GM21786 (cell line): Measurements from ENCODE around the gene FCN2.

Source experiments
- ATAC-seq: cut with Tn5 transposase; IDR thresholded peaks from one replicate; pipeline ENCODE4 v1.9.1; 2021; ENCODE audit not compliant: unreplicated experiment

Gene FCN2

DNA sequence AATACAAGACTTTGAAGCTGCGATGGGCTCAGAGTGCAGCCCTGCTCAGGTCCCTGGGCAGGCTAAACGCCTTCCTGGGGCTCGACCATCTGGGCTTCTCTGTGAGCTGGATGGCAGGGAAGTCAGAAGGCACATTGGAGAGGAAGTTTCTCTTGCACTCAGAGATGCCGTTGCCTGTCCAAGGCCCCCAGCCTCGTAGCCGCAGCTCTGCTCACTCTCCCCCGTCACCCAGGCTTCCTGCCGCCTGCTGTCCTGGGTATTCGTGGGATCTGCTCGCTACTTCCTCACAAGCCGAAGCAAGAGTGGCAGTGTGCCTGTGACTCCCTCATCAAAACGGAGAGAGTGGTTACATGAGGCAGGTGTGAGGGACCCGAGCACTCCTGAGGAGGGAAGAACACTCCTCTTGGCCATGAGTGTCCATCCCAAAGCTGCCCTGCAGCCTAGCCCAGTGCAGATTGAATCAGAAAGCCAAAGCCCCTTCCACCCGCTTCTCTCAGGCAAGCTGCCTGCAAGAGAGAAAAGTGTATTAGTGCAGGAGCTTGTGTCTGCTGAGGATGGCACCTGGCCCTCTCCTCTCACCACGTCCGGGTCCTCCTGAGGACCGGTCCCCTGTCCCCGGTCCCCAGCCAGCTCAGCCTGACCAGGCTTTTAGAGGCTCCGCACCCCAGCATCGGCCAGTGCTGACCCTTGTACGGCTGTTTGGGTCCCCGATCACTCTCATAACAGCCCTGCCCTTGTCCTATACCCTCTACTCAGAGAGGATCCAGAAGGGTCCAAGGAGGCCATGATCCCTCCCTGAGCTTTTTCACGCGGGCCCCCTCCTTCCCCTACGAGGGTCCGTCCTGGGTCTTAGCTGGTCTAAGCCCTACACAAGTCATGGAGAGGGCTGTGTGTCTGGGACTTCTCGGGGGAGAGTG, 7.3 kb downstream of the FCN2 start:
- no peak for ATAC-seq

DNA sequence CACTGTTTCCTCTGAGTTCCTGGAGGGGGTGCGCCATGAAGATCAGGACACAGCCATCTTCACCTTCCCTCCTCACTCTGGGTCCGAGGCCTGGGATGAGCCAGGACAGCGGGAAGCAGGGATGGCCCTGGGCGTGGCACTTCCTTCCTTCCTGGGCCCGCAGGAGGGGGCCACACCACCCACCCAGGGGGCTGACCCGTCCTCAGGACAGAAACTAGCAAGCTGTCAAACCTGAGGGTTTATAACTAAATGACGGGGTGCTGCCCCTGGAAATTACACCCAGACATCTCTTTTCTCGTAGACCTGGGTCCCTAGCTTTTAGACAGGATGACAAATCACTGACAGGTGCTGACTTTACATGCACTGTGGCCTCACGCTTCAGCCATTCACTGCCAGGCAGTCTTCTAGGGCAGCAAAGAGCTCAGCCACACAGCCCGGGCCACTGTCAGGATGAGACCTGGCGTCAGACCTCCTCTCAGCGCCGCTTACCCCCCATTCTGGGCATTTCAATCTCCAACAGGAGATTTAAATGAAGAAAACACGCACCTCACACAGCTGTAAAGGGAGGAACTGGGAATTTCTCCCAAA, 8.1 kb downstream of the FCN2 start:
- no peak for ATAC-seq

DNA sequence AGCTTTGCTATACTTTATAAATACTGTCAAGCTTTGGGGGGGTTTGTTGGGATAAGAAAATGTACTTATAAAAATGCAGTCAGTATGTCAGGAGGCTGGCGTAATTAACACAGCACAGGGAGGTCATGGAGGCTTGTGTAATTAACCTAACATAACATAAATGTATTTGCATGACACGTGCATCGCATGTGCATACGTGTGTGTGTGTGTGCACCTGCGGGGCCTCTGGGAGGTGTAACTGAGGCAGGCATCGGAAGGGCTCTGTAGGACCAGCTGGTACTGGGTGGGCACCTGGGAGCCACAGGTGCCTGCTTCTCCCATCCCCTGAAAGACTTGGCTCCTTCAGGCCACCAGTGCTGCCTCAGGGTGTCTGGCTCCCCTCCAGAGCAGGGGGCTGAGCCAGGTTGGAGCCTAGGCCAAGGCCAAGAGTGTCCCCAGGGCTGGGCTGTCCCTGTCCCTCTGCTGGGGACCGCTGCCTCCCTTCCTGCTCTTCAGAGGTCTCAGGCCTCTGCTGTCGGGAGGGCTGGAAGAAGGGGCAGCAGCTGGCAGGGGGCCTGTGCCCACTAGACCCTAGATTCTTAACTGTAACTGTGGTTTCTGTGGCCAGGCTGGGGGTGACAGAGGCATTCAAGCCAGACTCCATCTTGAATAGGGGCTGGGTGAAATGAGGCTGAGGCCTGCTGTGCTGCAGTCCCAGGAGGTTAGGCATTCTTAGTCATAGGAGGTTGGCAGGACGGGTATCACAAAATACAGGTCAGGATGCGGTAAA, 9.0 kb downstream of the FCN2 start:
- ATAC-seq = no peak

DNA sequence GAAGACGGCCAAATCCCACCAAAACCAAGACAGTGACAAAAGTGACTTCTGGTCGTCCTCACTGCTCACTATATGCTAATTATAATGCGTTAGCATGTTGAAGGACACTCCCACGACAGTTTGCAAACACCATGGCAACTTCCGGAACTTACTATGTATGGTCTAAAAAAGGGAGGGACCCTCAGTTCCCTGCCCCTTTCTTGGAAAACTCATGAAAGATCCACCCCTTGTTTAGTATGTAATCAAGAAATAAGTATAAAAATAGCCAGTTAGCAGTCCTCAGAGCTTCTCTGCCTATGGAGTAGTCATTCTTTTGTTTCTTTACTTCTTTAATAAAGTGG, 9.5 kb downstream of the FCN2 start:
- no peak for ATAC-seq

DNA sequence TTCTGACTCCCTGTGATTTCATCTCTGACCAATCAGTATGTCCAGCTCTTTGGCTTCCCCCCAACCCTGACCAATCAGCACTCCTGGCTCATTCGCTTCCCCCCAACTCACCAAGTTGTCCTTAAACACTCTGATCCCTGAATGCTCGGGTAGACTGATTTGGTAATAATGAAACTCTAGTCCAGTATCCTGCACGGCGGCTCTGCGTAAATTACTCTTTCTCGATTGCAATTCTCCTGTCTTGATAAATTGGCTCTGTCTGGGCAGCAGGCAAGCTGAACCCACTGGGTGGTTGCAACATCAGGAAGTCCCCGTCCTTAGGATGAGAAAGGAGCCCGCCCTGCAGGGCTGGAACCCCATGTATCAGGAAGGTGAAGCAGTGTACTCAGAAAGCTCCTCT, 10.4 kb downstream of the FCN2 start:
- ATAC-seq = no peak

DNA sequence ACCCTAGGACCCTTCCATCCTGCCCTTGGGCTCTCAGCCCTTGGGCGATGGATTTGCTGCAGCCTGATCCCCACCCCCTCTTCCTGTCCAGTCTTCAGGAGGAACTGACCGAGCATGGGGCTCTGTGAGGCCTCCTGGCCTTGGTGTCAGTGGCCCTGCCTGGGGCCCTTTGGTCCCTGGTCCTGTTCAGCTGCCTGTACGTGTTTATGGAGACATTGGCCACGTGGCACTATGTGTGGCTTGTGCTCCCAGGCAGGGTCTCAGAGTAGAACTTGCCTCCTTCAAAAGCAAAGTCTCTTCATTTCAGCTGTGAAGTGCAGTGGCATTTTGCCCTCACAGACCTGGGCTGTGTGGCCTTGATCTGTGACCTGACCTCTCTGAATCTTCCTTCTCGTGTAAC, 11.1 kb downstream of the FCN2 start:
- no peak for ATAC-seq

DNA sequence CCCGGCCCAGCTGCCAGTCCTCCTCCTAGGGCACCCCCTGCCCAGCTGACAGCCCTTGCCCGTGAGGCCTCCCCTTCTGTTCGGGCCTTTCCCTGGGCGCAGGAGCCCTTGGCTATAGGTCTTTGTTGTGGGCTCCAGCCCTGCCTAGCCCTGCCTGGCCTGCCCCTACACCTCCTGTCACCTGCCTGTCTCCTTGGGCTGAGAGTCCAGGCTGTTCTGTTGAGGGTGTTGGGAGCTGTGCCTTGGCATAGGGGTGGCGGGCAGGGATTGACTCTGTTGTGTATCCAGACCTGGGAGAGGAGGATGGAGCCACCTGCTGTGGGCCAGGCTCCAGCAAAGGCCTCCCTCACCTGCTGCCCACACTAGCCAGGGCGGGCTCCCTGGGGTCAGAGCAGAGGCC, 11.6 kb downstream of the FCN2 start:
- ATAC-seq = no peak

DNA sequence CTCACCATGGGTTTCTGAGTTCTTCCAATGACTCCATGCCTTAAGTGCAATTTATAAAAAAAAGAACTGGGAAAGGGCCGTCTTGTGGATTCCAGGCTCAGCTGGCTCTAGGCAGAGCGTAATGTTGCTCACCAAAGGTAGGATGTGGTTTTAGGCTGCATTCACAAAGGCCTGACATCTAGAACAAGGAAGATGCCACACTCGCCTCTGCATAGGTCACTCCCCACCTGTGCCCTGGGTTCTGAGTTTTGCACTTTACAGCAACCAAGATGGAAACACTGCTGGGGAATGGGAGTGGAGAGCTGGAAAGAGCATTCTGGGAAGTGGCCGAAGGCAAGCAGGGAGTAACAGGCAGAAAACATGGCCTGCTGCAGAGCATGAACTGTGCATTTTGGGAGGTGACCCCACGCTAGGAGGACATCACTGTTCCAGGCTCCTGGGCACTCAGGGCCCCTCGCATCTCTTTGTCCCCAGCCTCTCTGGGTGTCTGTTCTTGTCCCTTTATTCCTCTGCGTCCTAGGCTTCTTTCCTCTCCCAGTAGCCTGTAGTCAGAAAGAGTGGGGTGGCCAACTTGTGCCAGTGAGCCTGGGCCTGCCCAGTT, 12.3 kb downstream of the FCN2 start:
- ATAC-seq = no peak

DNA sequence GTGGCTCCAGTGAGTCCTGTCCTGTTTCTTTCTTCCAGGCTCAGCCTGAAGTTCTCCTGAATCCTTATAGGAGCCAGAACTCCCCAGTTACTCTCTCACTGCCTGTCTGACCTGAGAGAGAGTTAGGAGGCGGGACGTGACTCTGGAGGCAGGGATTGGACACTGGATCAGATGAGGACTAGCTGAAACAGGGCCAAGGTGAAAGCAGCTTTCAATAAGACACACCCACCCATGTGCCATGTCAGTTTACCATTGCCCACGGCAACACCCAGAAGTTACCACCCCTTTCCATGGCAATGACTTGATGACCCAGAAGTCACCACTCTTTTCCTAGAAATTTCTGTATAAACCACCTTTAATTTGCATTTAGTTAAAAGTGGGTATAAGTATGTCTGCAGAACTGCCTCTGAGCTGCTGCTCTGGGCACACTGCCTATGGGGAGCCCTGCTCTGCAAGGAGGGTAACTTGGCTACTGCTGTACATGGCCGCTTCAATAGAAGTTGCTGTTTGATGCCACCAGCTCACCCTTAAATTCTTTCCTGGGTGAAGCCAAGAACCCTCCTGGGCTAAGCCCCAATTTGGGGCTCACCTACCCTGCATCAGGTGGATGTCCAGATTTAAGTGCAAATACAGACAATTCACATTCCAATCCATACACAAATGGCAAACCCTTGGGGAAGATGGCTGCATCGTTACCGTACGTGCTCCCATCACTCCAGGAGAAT, 13.7 kb downstream of the FCN2 start:
- ATAC-seq = no peak

DNA sequence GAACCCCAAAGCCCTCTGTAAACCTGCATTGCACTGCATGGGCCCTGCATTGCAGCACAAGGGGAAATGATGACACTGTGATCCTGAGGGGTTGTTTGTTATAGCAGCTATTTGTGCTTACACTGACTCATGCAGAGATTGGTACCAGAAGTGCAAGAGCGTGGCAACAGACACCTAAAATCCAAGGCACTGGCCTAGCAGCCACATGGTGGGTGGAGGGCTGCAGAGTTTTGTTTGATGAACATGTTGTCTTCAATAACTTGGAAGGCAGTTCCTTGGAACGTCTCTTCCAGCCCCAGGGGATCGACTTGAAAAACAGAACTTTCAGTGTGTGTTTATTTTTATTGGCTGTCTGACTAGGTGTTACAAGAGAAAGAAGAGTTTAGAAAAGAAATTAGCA, 14.5 kb downstream of the FCN2 start:
- ATAC-seq = no peak

DNA sequence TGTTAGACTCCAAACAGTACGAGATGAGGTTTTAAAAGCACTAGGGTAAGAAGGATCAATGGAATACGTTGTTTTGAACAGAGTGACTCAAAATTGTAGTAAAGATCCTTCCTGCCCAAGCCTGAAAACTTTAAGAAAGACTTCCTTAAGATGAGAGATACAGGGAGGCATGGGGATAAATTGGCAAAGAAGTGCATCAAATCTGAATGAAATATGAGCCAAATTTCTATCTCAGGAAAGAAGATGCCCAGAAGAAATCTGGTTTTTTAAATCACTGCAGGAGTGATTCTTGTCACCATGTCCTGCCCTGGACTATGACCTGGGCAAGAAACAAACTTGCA, 14.9 kb downstream of the FCN2 start:
- ATAC-seq = no peak

DNA sequence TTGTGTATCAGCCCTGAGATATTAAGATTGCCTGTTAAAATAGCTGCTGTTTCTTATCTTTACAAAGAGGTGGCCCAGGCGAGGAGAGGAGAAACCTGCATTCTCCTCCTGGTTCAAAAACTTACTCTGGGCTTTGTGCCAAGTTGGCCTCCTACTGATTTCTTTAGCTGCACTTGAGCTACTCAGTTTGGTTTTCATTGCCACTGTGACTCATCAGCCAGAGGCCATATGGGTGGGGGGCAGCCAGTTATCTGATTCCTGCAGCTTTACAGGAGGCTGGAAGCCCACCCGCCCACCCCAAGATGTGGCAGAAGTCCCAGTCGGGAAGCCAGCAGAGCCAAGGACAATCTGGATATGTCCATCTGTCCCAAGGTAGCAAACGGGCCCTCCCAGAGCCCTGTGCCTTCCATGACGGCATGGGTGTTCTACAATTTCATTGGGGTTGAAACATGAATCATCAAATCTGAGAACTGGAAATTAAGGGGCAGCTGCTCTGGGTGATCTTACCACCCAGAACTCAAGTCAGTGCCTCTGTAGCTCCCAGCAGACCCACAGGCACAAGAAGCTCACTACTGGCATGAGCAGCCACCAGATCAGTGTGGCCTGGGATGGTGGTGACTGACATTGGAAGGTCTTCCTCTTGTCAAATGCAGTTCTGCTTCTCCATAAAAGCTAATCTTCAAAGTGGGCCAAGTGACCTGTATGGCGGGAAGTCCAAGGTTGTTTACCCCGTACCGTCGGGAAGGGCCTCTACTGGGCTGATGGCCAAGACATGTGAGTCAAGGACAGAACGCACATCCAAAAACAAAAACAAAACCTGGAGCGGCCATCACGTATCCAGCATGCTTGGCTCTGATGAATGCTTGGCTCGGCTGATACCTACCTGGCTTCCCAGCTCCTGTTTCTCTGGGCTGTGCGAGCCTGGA, 15.6 kb downstream of the FCN2 start:
- ATAC-seq = no peak

DNA sequence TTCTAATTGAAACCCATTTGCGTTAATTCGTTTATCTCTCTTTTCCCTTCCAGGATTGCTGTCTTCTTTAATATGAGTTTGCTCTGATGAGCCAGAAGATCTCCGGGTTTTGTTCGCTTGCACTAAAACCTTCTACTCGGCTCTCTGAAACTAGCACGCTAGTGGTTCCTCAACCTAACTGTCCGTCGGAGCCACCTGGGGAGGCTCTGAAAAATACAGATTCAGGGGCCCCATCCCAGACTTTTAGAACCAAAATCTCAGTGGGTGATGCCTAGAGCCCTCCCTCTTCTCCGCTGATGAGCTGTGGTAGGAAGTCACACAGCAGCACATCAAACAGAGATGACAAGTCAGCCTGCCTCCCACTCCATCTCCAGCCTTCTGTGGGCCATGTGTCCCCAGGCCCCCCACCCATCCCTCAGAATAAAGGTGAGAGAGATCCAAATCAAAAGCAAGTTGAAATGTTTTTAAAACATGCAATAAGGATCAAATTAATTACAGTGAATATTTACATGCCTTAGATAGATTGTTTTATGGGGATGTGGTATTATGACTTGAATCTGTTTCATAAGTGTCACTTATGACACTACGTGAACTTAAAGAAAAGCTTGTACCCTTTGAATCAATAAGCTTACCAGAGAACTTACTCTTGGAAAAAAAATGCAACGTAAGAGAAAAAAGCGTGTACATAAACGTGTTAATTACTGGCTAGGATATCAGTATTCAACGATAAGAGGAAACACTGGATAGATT, 16.4 kb downstream of the FCN2 start:
- ATAC-seq = no peak

DNA sequence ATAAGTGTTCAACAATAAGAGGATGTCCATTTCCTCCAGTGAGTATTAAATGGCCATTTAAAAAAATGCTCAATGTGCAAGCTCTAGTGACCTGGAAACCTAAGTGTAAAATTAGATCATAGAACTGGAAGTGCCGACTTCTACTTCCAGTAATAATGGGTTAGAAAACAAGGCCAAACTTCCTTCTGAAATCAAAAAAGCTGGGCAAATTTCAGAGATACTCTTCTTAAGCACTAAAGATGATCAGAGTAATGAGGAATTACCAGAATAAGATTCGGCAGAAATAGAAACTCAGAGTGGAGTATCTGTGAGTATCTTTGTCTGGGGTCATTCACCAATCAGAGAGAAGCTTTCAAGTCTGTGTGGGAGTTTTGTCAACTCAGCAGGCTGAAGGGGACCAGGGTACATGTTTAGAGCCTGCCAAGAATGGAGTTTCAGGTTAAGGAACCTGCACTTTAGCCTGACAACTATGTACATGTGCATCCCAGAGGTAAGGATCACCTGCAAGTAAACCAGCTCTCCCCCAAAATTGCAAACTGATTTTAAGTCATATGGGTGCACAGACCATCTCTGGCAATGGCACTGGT, 17.1 kb downstream of the FCN2 start:
- ATAC-seq = no peak

DNA sequence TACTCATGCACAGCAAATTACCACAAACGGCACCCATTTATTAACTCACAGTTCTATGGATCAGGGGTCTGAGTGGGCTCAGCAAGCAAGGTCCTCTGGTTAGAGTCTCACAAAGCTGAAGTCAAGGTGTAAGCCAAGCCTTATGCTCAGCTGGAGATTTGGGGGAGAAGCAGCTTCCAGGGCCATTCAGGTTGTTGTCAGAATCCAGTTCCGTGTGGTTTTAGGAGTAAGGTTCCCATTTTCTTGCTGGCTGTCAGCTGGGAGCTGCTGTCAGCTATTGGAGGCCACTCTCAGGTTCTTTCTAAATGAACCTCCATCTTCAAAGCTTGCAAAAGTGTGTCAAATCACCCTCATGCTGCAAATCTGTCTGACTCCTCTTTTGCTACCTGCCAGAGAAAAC, 17.7 kb downstream of the FCN2 start:
- ATAC-seq = no peak

DNA sequence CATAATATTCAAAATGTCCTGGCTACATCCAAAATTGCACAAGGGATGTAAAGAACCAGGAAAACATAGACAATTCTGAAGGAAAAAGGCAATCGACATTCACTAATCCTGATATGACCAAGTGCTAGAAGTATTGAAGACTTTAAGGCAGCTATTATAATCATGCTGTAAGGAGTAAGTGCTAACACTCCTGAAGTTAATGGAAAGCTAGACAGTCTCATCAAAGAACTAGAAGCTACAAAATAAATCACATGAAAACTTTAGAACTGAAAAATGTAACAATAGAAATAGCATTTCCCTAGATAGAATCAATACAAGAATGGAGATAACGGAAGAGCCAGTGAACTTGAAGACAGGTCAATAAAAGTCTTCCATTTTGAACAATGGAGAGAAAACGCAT, 18.6 kb downstream of the FCN2 start:
- ATAC-seq = no peak

DNA sequence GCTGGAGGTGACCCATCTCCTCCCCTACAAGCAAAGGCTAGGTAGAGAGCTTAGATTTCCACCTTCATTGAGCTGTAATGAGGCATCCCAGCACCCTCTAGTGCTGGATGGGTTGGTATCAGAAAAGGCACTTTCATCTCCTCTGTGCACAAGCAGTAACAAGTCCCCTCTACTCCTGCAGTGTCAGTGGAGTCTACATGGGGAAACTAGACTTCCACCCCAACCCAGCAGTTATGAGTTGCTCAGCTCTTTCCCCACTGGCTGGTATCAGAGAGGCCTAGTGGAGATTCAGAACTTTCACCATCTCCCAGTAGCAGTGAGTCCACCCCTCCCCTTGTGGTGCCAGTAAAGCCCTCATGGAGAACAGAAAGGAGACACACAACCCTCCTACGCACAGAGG, 19.2 kb downstream of the FCN2 start:
- ATAC-seq = no peak

DNA sequence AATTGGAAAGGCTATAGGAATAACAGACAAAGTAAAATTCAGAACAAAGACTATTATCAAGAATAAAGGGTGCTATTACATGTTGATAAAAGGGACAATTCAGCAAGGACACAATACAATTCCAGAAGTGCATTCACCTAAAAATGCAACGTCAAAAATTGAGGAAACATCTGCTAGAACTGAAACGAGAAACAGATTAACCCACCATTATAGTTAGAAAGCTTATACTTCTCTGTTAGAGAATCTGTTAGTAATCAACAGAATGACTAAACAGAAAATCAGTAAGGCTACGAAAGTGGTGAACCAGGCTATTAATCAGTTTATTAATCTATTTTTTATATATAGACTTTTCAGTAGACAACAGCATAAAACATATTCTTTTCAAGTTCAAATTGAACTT, 22.3 kb downstream of the FCN2 start:
- no peak for ATAC-seq
